Naive B cell (primary cell): Measurements from ENCODE around the gene STRA8. TPM values are rescaled to one million over a fixed set of nuclear protein-coding genes. Genes with fewer than 3 reads are reported as not detected.

Experiments
- ATAC-seq, 2 donors: fragments of 150-1000 bp; cut with Tn5 transposase; 2 replicates each; pipeline ENCODE4 v1.10.0; 2021; ENCODE audit warnings: low read depth in 2 of 2, mild to moderate bottlenecking in 2 of 2, moderate library complexity in 2 of 2
- DNase-seq: peaks from one replicate; pipeline ENCODE4 v3.0.0; 2022
- H3K27ac Mint-ChIP-seq, 6 donors: one replicate each; pipeline ENCODE4 v1.8.0; 2020 to 2022; ENCODE audit warnings: mild to moderate bottlenecking in 6 of 6, mixed read lengths in 6 of 6, moderate library complexity in 5 of 6, inconsistent platforms in 2 of 6
- H3K27me3 Mint-ChIP-seq, 3 donors: one replicate each; pipeline ENCODE4 v1.8.0; 2021 to 2022; ENCODE audit warnings: mixed read lengths in 3 of 3, mild to moderate bottlenecking in 1 of 3
- H3K36me3 Mint-ChIP-seq, 2 donors: one replicate each; pipeline ENCODE4 v1.8.0; 2020 to 2022; ENCODE audit warnings: mixed read lengths in 2 of 2, inconsistent platforms in 1 of 2, mild to moderate bottlenecking in 1 of 2
- H3K4me1 Mint-ChIP-seq, 3 donors: one replicate each; pipeline ENCODE4 v1.8.0; 2020 to 2022; ENCODE audit warnings: mixed read lengths in 3 of 3, inconsistent platforms in 1 of 3, mild to moderate bottlenecking in 1 of 3, moderate library complexity in 1 of 3
- H3K4me3 Mint-ChIP-seq, 8 donors: one replicate each; pipeline ENCODE4 v1.8.0; 2020 to 2022; ENCODE audit warnings: mild to moderate bottlenecking in 8 of 8, mixed read lengths in 8 of 8, moderate library complexity in 8 of 8, inconsistent platforms in 2 of 8
- H3K9me3 Mint-ChIP-seq, 7 donors: one replicate each; pipeline ENCODE4 v1.8.0; 2020 to 2022; ENCODE audit warnings: mixed read lengths in 7 of 7, mild to moderate bottlenecking in 5 of 7, inconsistent platforms in 2 of 7, moderate library complexity in 1 of 7
- polyA plus RNA-seq, 6 donors: library from polyadenylated mRNA; unstranded; fragments of 300-500 nt; fragmentation: Illumina TruSeq; gene quantifications; one replicate each; pipeline ENCODE4 v1.2.3, GENCODE V29; 2021; ENCODE audit warnings: low read depth in 6 of 6

Gene STRA8
- polyA plus RNA-seq, 6 donors from 2014 or later: not detected

DNA sequence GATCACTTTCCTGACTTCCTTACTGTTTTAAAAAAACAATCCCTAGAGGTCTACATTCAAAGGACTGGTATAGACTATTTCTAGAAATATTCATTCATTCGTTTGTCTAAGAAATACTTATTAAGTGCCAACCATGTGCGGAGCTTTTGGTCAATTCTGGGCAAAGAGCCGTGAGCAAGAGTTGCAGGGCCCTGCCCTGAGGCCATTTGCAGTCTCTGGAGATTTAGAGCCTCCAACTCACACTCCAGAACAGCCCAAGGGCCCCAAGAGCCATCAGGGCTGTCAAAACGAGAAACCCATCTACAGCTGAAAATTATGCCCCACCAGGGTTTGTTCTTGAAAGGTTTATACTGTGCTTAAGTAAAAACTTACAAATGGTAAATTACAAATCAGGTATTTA, 38.5 kb upstream of the STRA8 start:
- DNase-seq (no peak), ATAC-seq (no peak)
- Mint-ChIP-seq H3K36me3 (peaks cover 42 to 52% of the 10 kb centered on the region in 2 donors), H3K9me3 (no peaks in the 10 kb centered on the region), H3K27ac (peak overlapping the region in 2 of 6 donors; percentile 20 to 82), H3K27me3 (no peaks in the 10 kb centered on the region), H3K4me1 (peaks cover 3 to 11% (median 4%) of the 10 kb centered on the region in 3 donors), H3K4me3 (peak overlapping the region in 1 of 8 donors; percentile 11)

DNA sequence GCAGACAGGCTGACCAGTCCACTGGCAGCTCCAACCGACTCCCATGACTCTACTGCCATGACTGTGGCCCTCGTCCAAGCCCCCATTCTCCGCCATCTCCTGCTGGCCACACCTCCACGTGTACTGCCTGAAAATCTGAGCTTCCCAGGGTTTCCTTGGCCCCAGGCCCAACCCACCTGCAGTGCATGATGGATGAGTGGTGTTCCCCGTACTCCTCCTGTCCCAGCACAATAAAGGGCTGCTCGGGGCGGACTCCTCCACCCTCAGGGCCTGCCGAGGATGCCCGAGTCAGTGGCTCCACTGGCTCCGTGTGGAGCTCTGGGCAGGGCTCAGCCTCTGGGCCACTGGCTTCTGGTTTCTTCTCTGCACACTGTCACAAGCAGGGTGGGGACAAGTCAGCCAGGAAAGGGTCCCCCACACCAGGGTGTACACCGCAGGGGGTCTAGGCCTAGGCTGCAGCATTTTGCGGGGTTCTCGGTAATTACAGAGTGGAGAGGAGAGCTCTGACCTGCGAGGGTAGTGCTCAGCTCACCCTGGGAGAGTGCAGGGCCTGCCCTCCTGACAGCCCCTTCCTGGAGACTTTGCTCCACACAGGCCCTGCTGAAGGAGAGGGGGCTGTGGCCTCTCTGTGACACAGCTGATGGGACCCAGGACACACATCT, 37.5 kb upstream of the STRA8 start:
- H3K4me3 Mint-ChIP-seq: no peak overlapping the region
- H3K4me1 Mint-ChIP-seq: peaks cover 3 to 11% (median 4%) of the 10 kb centered on the region in 3 donors
- H3K27me3 Mint-ChIP-seq: no peaks in the 10 kb centered on the region
- no peak overlapping the region for H3K27ac Mint-ChIP-seq
- no peak for ATAC-seq
- peaks cover 37 to 43% of the 10 kb centered on the region in 2 donors for H3K36me3 Mint-ChIP-seq
- H3K9me3 Mint-ChIP-seq: no peaks in the 10 kb centered on the region
- DNase-seq: no peak

DNA sequence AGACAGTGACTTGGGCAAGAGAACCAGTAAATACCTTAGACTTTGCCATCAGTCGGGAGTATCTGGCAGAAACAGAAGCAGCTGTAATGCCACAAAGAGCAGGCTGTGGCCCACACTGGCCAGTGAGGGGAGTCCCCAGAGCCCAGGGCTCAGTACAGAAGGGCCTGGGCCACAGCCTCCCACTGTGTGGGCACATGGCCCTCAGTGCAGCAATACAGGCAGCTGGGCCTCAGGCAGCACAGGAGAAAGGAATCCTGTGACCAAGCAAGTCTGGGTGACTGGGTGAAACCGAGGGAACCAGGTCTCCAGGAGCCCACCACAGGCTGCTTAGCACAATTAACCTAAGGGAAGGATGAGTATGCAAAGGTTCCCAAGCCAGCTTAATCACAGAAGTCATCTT, 36.3 kb upstream of the STRA8 start:
- no peak overlapping the region for H3K4me3 Mint-ChIP-seq
- DNase-seq (no peak), ATAC-seq (no peak)
- H3K9me3 Mint-ChIP-seq: no peaks in the 10 kb centered on the region
- peaks cover 41 to 44% of the 10 kb centered on the region in 2 donors for H3K36me3 Mint-ChIP-seq
- no peaks in the 10 kb centered on the region for H3K27me3 Mint-ChIP-seq
- H3K27ac Mint-ChIP-seq: no peak overlapping the region
- peaks cover 3 to 11% (median 4%) of the 10 kb centered on the region in 3 donors for H3K4me1 Mint-ChIP-seq

DNA sequence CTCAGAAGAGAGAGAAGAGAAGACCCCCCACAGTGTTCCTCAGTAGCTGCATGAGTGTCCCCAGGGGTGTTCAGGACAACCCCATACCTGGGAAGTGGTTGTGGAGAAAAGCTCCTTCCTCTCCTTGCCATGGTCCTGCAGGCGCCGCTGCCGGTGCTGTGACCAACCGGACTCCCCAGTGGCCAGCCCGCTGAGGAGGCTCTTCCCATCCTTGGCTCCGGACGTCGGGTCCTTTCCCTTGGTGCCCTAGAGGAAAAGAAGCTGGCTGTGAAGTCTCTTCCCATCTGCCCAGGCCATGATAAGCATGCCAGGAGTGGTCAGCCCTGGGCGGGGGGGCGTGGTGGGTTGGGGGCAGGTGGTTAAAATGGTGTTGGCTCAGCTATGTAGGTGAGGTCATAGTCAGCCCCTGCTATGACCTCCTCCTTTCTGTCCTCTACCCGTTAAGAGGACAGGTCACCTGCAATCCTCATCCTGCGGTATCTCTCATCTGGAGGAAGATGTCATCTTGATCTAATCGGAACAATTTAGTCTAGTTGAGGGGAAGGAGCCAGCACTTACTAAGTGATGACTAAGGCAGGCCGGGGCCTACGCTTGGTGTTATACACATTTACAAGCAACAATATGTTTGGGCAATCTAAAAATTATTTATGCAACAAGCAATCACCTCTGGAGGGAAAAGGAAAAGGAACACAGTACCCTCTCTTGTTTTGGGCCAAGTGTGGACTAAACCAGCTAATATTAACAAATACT, 35.6 kb upstream of the STRA8 start:
- DNase-seq: no peak
- H3K27me3 Mint-ChIP-seq: no peaks in the 10 kb centered on the region
- H3K27ac Mint-ChIP-seq: no peak overlapping the region
- no peaks in the 10 kb centered on the region for H3K9me3 Mint-ChIP-seq
- no peak overlapping the region for H3K4me3 Mint-ChIP-seq
- peaks cover 3 to 10% (median 4%) of the 10 kb centered on the region in 3 donors for H3K4me1 Mint-ChIP-seq
- no peak for ATAC-seq
- H3K36me3 Mint-ChIP-seq: peaks cover 36 to 38% of the 10 kb centered on the region in 2 donors

DNA sequence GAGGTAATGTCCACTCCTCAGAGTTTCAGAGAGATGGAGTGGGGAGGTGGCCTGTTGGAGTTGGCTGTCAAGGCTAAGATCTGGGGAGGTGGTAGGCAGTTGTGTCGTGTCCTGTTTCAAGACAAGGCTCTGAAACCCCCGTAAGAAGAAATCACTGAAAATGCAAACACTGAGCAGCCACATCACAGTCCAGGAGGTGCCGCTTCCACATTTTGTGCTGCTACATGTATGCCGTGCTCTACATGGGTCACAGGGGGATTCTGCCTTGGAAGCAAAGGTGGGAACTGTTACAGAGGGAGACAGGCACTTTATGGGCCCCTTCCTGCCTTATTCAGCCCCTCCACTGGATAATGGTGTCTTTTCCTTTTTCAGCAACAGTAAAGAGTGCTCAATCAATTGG, 34.2 kb upstream of the STRA8 start:
- Mint-ChIP-seq H3K27ac (no peak overlapping the region), H3K9me3 (no peaks in the 10 kb centered on the region), H3K36me3 (peaks cover 29 to 30% of the 10 kb centered on the region in 2 donors), H3K27me3 (no peaks in the 10 kb centered on the region), H3K4me1 (peaks cover 2 to 10% (median 7%) of the 10 kb centered on the region in 3 donors), H3K4me3 (no peak overlapping the region)
- no peak for ATAC-seq
- no peak for DNase-seq

DNA sequence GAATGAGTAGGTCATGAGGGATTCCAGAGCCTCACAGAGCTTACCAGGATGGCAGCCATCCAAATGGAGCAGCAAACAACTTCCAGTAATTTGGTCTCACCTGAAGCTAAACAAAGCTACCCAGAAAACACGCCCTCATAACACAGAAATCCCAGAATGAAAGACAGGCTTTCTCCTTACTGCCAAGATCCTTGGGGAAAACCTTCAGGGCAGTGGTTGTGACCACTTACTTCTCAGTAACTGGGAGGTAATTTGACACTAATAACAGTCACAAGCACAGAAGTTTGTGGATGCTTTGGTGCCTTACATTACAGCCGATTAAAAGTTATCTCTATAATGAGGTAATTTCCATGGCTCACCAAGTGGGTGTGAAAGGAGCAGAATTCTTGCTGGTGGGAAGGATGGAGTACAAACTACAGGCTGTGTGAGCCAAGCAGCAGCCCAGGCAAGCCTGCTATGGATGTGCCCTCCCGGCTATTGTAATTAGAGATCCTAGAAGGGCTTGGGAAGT, 32.8 kb upstream of the STRA8 start:
- no peaks in the 10 kb centered on the region for H3K27me3 Mint-ChIP-seq
- no peak overlapping the region for H3K4me3 Mint-ChIP-seq
- no peaks in the 10 kb centered on the region for H3K9me3 Mint-ChIP-seq
- DNase-seq (no peak), ATAC-seq (no peak)
- peak overlapping the region in 1 of 6 donors; percentile 60 for H3K27ac Mint-ChIP-seq
- peaks cover 8 to 20% (median 16%) of the 10 kb centered on the region in 3 donors for H3K4me1 Mint-ChIP-seq
- H3K36me3 Mint-ChIP-seq: peaks cover 26 to 38% of the 10 kb centered on the region in 2 donors

DNA sequence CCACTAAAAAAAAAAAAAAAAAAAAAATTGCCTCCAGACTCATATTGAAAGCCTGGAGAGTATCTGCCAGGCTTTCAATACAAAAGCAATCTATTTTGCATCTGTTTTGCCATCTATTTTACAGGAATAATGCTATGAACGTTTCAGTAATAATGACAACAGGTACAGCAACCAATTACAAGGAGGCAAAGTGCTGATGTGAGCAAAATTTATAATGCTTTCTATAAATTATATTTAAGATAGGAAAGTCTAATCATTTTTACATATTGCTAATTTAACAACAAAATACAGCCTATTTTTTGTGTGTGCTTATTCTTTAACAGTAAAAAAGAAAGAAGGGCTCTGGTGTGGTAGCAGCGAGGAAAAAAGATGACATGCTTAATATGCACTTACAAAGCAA, 32.3 kb upstream of the STRA8 start:
- Mint-ChIP-seq H3K4me3 (no peak overlapping the region), H3K27ac (no peak overlapping the region), H3K4me1 (peaks cover 8 to 25% (median 21%) of the 10 kb centered on the region in 3 donors), H3K9me3 (no peaks in the 10 kb centered on the region), H3K36me3 (peaks cover 26 to 34% of the 10 kb centered on the region in 2 donors), H3K27me3 (no peaks in the 10 kb centered on the region)
- DNase-seq: no peak
- no peak for ATAC-seq

DNA sequence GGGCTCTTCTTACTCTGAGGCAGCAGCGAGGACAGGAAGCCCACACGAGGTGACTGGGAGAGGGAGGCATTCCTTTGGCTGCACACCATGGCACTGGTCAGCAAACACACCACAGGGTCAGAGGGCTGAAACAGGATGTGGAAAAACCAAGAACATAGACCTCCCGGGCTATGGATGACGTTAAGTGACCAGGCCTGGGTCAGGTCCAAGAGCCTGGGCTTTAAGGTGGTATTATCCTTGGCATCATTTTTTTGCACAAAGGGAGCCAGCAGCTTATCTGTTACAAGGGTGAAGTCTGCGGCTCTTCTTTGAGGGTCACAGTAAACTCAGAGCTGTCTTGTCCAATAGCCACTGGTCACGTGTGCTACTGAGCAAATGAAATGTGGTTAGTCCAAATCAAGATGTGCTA, 29.3 kb upstream of the STRA8 start:
- H3K27ac Mint-ChIP-seq: no peak overlapping the region
- H3K27me3 Mint-ChIP-seq: no peaks in the 10 kb centered on the region
- DNase-seq (no peak), ATAC-seq (no peak)
- peaks cover 21 to 22% of the 10 kb centered on the region in 2 donors for H3K36me3 Mint-ChIP-seq
- H3K4me3 Mint-ChIP-seq: peak overlapping the region in 1 of 8 donors; percentile 53
- peaks cover 29 to 53% (median 42%) of the 10 kb centered on the region in 3 donors for H3K4me1 Mint-ChIP-seq
- no peaks in the 10 kb centered on the region for H3K9me3 Mint-ChIP-seq

DNA sequence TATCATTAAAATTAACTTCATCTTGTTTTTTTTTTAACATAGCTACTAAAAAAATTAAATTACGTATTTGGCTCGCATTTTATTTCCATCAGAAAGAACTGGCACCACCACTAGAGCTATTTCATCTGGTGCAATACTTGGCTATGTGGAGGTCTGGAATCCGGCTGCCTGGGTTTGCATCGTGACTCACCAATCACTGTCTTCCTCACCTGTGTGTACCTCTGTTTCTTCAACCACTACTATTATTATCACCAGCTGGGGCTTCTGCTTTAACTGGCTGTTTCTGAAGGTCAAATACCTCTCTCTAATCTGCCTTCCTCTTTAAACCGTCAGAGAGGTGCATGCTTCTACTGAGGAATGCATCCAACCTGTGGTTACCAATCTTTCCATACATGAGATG, 28.8 kb upstream of the STRA8 start:
- Mint-ChIP-seq H3K36me3 (peaks cover 19 to 21% of the 10 kb centered on the region in 2 donors), H3K27ac (peak overlapping the region in 1 of 6 donors; percentile 82), H3K9me3 (no peaks in the 10 kb centered on the region), H3K27me3 (no peaks in the 10 kb centered on the region), H3K4me1 (peaks cover 29 to 55% (median 47%) of the 10 kb centered on the region in 3 donors), H3K4me3 (peak overlapping the region in 1 of 8 donors; percentile 50)
- ATAC-seq (no peak), DNase-seq (no peak)

DNA sequence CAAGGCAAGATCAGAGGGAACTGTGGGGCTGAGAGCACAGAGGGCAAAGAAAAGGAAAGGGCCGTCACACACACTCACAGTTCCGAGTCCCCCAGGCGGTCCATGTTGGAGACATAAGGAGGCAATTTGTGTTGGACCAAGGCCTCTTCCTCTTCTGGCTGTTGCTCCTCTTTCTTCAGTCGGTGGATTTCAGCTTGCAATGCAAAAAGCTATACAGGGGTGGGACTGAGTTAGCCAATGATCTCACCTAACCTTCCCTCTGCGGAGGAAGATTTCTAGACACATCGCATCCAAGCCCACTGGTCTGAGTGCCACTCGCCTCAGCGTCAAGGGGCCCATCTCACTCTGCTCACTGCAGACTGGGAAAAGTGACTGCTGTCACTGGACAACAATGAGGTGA, 27.8 kb upstream of the STRA8 start:
- Mint-ChIP-seq H3K27ac (no peak overlapping the region), H3K4me3 (peak overlapping the region in 1 of 8 donors; percentile 4), H3K4me1 (peaks cover 29 to 65% (median 56%) of the 10 kb centered on the region in 3 donors), H3K36me3 (peaks cover 17 to 21% of the 10 kb centered on the region in 2 donors), H3K9me3 (no peaks in the 10 kb centered on the region), H3K27me3 (no peaks in the 10 kb centered on the region)
- DNase-seq (no peak), ATAC-seq (no peak)

DNA sequence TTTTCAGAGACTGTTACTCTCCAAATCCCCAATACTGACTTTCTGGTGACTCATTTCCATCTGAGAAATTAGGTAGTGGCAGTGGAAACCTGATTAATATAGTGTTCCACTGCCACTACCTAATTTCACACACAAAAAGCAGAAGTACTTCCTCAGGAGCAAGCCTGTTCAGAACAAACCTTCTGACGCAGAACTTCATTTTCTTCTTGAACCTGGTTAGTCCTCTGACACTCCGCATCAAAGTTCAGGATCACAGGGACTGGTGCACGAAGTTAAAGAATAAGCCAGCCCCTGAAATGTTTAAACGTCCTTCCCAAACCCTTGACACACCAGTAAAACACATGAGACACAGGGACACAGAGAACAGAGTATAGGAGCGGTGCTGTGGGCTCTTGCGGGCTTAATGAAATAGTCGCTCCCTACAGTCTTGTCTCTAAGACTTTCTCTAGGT, 26.7 kb upstream of the STRA8 start:
- Mint-ChIP-seq H3K4me3 (peak overlapping the region; percentile 34 to 98 (median 58)), H3K36me3 (peaks cover 9 to 14% of the 10 kb centered on the region in 2 donors), H3K27ac (peak overlapping the region; percentile 10 to 82 (median 64)), H3K4me1 (peaks cover 32 to 65% (median 56%) of the 10 kb centered on the region in 3 donors), H3K9me3 (no peaks in the 10 kb centered on the region), H3K27me3 (no peaks in the 10 kb centered on the region)
- peak; percentile 22 for DNase-seq
- no peak for ATAC-seq

DNA sequence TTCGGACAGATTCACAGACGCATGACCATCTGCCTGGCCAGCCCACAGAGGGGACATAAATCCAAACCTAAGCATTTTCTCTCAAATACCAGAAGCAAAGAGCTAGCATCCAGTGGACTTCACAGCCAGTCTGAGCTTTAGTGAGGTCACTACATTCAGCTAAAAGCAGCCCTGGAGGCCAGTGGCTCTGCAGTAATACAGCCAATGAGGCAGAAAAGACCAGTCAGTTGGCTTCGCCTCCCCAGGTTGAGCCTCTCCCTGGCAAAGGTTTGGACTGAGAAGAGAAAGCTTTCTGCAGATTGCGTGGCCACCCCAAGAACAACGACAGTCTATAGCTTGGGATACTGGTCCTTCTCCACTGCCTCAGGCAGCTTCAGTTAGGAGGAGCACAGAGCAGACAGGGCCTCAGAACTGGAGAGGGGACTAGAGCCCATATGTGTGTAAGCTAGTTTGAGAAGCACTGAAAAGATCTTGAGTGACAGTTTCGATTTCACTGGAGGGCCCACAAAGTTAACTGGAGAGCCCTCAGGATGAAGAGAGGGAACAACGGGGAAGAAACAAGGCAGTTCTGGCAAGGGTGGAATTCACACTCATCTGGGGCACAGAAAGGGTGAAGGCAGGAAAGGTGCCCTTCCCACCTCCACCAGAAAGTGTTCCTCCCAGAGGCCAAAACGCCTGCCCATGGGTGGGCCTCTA, 26.1 kb upstream of the STRA8 start:
- ATAC-seq: no peak
- Mint-ChIP-seq H3K4me1 (peaks cover 32 to 65% (median 56%) of the 10 kb centered on the region in 3 donors), H3K36me3 (peaks cover 4 to 8% of the 10 kb centered on the region in 2 donors), H3K4me3 (peak overlapping the region in 7 of 8 donors; percentile 34 to 98 (median 61)), H3K27ac (peak overlapping the region; percentile 18 to 88 (median 70)), H3K9me3 (no peaks in the 10 kb centered on the region), H3K27me3 (no peaks in the 10 kb centered on the region)
- no peak for DNase-seq

DNA sequence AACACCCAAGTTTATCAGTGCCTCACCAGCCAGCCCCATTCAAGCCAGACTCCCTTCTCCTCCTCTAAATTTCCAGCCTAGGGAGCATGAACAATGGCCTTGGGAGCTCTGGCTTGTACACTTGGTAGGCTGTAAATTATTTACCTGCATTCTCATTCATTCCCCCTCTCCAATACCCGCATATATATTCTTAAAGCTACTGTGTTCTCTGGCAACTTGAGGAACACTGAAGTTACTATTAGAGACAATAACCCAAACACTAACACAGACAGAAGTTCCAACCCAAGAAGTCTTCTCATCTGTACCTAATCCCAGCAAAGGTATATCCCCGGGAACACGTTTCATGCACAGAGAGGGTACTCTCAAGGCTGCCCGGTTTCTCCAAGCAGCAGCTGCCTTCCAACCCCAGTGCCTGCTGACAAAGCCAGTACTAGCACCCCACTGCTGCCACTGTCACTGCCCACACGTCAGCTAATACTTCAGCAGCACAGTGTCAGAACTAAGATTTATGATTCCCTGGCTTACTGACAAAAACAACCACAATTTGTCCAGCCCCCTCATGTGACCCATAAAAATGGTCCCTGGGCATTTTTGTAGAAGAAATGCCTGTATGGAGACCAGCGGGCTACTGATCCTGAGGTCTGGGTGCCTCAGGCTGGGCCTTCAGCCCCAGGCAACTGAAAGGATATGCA, 25.4 kb upstream of the STRA8 start:
- Mint-ChIP-seq H3K9me3 (no peaks in the 10 kb centered on the region), H3K4me1 (peaks cover 32 to 65% (median 57%) of the 10 kb centered on the region in 3 donors), H3K27ac (peak overlapping the region in 4 of 6 donors; percentile 3 to 66 (median 32)), H3K27me3 (no peaks in the 10 kb centered on the region), H3K36me3 (peaks cover 4 to 8% of the 10 kb centered on the region in 2 donors), H3K4me3 (peak overlapping the region in 5 of 8 donors; percentile 13 to 98 (median 55))
- ATAC-seq (no peak), DNase-seq (no peak)
